Stimulated activated CD4-positive, alpha-beta T cell treated with anti-CD3 and anti-CD28 coated beads, Interleukin-1b, Interleukin-23, amount 100 ng/mL, for 48 hours (primary cell): ENCODE measurements around the gene AKAP10.
A peak's percentile ranks its signal among the peaks of the same experiment; 100 is the strongest.
"Not testable (repeated sequence)": the region's sequence is repeated elsewhere in the genome, so short reads cannot be mapped to it uniquely, and the experiment has no call there.

Source experiments
- DNase-seq: peaks from one replicate; pipeline ENCODE4 v3.0.0-alpha.2; 2020

Gene AKAP10

DNA sequence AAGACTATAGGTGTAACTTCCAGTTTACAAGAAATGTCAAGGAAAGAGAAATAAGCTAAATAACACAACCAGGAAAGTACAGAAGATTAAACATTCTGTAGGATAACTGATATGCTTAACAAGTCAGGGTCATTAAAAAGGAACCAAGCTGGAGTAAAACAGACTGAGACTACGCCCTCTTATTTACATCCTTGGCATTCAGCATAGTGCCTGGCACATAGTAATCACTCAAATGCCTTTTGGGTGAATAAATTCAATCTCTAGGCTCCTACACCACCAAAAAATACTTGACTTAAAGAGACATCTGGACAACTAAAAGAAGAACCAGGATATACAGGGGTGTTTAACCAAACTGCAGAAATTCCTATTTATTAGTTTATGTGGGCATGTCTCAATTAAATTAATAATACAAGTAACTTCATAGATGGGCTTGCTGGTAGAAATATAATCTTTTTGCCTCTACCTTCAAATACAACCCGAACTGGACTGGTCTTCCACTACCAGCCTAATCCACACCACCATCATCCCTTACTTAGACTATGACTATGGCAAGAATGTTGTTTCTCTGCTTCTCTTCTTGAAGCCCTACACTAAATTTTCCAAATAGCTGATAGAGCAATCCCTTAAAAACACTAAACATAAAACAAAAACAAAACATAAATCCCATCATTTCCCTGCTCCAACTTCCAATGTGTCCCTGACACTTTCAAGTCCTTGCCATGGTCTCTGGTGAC lies 62.2 kb downstream of the AKAP10 start:
- no peak for DNase-seq

GRCh38 chr17:19911033-19911432 lies 66.6 kb downstream of the AKAP10 start:
- no peak for DNase-seq

- no peak for DNase-seq
Measured at GRCh38 chr17:19909139-19909538, 68.5 kb downstream of the AKAP10 start.

DNA sequence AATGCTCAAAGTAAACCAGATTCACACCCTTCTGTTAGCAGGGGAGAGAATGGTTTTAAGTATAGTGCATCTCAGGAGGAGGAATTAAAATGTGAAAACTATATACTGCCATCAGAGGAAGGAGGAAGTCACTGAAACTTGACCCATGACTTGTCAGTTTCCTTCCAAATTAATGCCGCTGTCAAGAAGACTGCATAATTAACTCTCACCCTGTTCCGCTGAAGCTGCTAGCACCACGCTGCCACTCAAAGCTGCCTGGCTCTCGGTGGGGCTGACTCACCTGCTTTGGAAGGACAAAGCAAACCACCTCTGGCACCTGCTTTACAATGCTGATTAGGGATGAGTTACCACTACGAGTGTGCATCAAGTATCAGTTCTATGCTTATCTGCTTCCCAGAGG lies 72.1 kb downstream of the AKAP10 start:
- DNase-seq: no peak

DNA sequence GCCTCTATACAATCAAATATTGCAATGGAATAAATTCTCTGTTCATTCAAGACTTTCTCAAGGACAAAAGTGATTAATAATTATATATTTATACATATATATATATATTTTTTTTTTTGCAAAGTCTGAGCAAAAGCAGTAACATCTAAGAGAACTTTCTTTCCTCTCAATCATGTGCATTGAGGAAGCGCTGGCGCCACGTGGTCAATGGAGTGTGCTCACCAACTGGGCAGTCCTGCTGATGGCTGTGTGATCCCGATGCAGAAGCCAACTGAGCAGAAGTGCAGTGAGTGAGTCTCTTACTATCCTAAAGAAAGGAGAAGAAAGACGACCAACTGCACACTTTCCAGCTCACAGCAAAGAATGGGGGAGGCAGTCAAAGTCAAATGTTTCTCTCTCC lies 72.7 kb downstream of the AKAP10 start:
- no peak for DNase-seq

GRCh38 chr17:19904412-19904811 lies 73.2 kb downstream of the AKAP10 start:
- no peak for DNase-seq

DNA sequence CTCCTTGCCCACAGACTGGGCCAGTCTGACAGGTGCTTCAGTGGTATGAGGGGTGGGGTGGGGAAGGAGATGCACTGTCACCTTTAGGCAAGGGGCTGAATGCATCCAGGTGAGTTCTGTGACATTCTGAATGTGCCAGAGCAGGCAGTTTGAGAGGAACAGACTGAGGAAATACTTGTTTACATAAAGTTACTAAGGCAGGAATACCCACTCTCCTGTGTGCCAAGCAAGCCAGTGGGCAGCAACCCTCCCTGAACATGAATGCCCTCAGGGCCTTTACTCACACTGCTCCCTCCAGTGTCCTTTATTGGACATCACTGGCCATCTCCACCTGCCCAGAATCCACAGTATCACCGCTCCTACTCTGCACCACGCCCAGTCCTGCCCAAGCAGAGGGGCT lies 76.8 kb downstream of the AKAP10 start:
- DNase-seq: no peak

GRCh38 chr17:19897903-19898302 lies 79.7 kb downstream of the AKAP10 start:
- no peak for DNase-seq

DNA sequence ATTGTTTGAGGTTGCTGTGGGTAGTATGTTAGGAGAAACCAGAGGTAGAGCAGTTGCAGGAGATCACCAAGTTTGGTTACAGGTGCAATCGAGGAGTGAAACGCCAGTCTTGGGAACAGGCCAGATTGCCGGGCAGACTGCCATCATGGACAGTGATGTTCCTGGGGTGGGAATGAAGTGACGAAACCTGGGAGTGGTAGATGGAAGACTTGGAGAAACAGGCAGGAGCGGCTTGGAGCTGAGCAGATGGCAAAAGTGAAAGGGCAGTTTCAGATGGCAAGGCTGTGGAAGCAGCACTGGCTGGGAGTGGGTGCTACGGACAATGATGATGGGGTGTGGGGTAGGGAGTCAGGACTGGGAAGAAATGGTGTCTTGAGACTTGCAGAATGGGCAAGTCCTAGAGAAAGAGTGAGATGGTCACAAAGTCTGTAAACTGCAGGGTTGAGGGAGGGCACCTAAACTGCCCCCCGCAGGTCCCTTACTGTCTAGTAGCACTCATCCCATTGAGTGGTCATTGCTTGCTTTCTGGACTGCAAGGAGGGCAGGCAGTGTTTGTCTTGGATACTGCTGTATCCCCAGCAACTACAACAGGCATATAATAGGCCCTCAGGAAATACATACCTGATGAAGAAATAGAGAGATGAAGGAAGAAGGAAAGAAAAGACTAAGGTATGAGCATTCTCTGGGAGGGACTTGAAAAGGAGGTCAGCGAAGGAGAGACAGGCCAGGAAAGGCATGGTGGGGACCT lies 80.4 kb downstream of the AKAP10 start:
- no peak for DNase-seq

DNA sequence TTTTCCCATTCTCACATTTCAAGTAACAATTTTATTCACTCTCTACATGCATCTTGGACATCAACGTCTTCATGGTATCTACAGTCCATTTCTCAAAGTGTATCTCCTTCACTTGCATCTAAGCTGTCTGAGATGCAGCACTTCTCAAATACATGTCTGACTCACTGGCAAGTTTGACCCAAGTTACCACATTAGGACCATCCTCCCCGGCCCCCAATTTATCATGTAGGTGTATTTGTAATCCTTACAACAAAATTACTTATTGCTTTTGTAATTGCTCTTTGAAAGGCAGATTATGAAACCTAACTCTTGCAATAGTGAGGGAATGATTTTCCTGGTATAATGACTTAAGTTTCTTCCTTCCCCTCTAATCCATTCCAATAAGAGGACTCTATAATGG lies 80.9 kb downstream of the AKAP10 start:
- no peak for DNase-seq

DNA sequence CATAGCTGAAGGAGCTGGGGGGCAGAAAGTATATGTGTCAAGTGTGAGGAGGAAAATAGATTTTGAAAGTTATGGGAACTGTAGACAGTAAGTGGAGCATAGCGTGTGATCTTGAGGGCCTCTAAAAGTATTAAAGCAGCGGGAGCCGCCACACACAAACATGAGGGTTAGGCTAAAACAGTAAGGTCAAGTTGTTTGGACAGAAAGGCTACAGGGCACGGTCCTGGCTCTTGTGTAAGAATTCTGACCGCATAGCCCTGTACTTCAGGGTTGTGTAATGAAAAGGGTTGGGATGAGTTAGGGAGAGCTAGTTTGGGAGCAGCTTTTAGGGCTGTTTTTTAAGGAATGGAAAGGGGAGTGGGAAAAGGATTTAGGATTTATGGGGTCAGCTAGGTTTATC lies 87.1 kb downstream of the AKAP10 start:
- DNase-seq: not testable (repeated sequence)

- DNase-seq: not testable (repeated sequence)
Measured at GRCh38 chr17:19890001-19890400, 87.6 kb downstream of the AKAP10 start.

- DNase-seq: no peak
Measured at GRCh38 chr17:19886116-19886515, 91.5 kb downstream of the AKAP10 start.

GRCh38 chr17:19883537-19884215 lies 94.0 kb downstream of the AKAP10 start:
- DNase-seq: no peak

DNA sequence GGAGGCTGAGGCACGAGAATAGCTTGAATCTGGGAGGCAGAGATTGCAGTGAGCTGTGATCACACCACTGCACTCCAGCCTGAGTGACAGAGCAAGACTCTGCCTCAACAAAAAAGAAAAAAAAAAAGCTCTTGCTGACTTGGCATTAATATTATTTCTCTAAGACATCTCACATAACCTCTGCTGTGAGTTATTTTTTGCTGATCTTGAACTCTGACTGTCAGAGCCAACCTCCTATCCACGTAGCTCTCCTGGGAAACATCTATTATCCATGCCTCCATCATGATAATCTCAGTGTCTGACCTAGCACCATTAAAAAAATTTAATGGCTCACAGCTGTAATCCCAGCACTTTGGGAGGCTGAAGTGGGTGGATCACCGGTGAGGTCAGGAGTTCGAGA lies 97.2 kb downstream of the AKAP10 start:
- no peak for DNase-seq

DNA sequence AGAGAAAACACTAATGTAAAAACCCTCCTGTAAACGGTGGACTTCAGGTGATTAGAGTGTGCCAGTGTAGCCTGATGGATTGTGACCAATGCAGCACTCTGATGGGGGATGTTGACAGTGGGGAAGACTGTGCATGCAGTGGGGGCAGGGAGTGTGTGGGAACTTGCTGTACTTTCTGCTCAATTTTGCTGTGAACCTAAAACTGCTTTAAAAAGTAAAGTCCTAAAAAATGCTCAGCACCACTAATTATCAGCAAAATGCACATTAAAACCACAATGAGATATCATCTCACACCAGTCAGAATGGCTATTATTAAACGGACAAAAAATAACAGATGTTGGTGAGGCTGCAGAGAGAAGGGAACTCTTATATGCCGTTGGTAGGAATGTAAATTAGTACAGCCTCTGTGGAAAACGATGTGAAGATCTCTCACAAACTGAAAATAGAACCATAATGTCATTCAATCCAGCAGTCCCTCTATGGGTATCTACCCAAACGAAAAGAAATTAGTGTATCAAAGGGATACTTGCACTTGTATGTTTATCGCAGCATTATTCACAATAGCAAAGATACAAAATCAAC lies 100.2 kb downstream of the AKAP10 start:
- no peak for DNase-seq

- DNase-seq: no peak
Measured at GRCh38 chr17:19876529-19877161, 101.0 kb downstream of the AKAP10 start.

DNA sequence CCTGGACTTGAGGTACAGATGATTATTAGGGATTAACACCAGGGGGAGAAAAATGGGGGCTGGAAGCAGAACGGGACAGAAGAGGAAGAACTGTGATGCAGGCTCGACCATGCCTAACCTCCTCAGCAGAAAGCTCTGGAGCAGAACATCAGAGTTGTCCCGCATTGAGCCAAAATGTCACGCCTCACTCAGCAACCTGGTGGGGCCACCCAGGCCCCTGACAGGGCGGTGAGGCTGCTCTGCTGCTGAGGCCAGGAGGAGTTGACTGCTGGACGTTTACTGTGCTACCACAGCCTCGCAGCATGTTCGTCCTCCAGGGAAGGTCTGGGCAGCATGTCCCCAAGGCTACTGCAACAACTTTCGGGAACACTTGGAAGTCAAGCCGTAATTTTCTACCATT lies 103.4 kb downstream of the AKAP10 start:
- DNase-seq: no peak

- DNase-seq: no peak
Measured at GRCh38 chr17:19873346-19873745, 104.3 kb downstream of the AKAP10 start.

- DNase-seq: no peak
Measured at GRCh38 chr17:19868079-19868395, 109.6 kb downstream of the AKAP10 start.

- peak; percentile 41 for DNase-seq
Measured at GRCh38 chr17:19867329-19868078, 110.1 kb downstream of the AKAP10 start, which contains the start of gene ULK2. Gene ULK2 (minus strand): TSS chr17:19867936. CDS start chr17:19867417, 519 bp downstream.

- DNase-seq: peak; percentile 34
Measured at GRCh38 chr17:19867079-19867328, 110.6 kb downstream of the AKAP10 start.

DNA sequence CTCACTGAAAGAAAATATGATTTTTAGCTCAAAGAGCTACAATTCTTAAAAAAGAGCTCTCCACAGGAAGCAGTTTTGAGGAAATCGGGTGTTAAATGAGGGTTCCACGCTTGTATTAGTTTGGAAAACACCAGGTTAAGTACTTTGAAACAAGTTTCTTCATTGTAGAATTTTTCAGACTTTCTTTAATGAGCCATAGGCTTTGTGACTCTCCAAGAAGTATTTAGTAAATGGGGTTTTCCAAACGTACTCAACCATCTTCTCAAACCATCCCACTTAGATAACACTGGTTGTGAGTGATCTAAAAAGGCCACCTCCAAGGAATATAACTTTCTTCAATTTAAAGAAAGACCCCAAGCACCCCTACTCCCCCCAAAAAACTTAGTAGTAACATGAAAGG lies 112.6 kb downstream of the AKAP10 start:
- no peak for DNase-seq
